Measurements from ENCODE around the gene CACUL1.
"Not testable (repeated sequence)": the region's sequence is repeated elsewhere in the genome, so short reads cannot be mapped to it uniquely, and the experiment has no call there.

CACUL1 gene

DNA sequence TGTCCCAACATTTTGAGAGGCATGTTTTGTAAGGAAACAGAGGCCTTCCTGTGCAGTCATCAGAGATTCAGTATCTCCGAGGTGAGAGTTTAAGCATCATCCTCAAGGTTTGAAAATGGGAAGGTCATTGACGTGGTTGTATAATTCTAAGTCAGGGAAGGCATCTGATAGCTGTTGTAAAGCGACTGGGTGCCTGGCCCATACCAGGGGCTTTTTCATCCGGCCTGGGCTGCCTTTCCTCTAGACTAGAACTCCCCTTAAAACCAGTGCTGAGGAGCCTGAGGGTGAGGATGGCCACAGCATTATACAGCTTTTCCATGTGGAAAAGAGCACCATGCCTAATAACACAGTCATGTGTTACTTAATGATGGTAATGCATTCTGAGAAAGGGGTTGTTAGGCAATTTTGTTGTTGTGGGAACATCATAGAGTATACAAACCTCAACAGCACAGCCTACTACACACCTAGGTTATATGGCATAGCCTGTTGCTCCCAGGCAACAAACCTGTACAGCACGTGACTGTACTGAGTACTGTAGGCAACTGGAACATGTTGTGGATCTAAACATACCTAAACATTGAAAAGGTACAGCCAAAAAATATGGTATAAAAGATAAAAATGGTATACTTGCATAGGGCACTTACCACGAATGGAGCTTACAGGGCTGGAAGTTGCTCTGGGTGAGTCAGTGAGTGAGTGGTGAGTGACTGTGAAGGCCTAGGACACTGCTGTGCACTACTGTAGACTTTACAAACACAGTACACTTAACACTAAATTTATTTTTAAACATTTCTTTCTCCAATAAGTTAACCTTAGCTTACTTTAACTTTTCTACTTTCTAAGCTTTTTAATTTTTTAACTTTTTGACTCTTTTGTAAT lies 13.5 kb upstream of the CACUL1 start:
- no peak for DNase-seq

DNA sequence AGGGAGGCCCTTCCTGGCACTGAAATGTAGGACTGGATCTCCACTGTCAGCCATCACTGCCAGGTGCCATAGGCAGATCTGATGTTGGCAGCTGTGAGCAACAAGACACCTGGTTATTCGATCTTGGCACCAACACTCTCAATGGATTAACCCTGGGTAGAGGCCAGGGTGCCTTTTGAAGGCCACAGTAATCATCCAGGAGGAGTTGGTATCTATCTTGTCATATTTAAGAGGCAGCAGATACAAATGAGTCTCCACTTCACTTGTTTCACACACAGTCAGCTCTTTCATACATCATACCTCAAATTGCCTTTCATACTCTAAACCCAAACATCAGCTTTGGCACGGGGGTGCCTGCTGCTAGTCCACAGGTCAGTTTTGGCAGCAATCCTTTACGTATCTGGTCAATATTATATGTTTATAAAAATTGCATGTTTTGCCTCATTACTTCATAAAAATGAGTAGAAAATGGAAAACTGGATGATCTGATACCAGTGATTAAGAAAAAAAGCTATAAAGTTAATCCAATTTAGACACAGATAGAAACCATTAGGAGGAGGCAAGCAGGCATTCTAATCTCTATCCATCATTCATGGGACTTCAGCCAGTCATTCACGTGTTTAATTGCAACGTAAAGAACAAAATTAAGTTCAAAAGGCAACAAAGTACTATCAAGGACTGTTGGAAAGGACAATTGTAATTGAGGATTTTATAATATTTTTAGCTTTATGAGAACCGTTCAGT lies 12.7 kb upstream of the CACUL1 start:
- no peak for DNase-seq

DNA sequence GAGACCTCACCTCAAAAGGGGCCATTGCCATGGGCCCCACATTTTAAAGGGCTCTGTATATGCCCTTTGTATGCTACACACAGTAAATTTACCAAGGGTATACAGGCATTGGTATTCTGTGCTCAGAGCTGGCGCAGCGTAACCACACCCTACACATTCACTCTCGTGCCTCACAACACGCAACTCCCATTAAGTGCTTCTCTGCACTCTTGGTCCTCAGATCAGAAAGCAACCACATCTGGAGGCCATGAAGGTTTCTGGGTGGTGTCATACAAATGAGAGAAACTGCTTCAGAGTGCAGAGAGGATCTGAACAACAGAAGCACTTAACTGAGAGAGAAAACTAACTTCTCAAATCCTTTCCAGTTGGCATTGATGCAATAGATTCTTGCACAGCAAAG lies 9.4 kb upstream of the CACUL1 start:
- no peak for DNase-seq

DNA sequence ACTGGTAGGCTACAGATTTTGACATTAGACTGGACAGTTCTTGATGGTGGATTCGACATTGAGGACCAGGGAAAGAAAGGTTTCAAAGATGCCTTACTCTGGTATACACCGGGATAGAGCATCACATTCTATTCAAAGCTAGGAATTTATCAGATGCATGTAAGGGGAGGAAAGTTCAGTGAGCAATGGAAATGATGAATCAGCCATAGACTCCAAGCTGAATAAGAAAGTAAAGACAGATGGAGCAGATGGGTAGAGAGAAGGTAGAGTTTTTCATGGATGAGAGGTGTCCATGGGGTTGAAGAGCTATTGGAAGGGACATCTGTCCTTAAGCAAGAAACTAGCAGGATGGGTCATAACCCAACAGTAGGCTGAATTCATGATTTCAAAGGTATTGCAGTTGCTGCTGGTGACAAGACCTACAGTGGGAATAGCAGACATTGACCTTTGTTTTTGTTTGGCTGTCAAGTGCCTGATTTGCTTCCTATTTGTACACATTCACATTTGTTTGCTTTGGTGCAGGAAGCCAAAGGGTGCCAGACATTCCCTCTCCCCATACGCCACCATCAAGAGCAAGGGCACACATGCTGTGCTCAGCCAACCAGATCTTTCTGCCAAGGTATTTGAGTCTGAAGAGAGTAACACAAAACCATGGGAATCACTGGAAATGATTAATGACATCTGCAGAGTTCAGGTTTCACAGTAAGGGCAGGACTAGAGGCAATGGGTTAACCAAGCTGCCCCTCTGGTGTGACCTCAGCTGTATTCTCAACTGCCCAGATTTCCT lies 8.6 kb upstream of the CACUL1 start:
- DNase-seq: no peak

DNA sequence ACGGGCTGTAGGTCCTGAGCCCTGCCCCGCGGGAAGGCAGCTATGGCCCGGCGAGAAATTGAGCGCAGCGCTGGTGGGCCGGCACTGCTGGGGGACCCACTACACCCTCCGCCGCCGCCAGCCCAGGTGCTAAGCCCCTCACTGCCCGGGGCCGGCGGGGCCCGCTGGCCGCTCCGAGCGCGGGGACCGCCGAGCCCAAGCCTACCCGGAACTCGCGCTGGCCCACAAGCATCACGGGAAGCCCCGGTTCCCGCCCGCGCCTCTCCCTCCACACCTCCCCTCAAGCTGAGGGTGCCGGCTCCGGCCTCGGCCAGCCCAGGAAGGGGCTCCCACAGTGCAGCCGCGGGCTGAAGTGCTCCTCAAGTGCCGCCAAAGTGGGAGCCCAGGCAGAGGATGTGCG lies 5.5 kb upstream of the CACUL1 start:
- DNase-seq: no peak

DNA sequence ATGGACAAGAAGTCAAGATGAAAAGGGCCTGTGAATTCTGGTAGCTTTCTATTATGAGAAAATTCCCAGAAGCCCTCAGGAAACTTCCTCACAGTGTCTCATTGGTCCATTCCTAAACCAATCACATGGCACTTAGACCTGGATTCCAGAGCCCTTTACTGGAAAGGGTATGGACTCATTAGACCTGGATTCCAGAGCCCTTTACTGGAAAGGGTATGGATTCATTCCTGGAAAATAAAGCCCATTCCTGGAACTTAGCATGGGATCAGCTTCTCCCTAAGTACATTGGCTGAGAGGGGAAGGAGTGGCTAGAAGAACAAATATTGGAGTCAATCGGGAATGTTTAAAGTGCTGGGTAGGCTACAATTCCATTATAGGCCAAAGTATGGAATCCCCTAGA lies 3.7 kb upstream of the CACUL1 start:
- DNase-seq: no peak

DNA sequence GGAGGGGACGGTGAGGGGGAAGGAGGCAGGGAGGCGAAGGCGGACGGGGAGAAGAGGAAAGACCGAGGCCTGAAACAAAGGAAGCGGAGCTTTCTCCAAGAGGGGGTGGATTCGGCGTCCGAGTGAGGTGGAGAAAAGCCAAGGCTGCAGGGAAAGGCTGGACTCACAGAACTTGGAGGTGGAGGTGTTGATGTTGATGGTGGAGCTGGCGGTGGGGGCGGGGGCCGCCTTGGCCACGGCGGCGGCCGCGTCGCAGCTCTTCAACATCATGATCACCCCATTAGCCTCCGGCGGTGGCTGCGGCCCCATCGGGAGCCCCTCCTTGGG lies 578 bp downstream of the CACUL1 start:
- peak; percentile 9 for DNase-seq

DNA sequence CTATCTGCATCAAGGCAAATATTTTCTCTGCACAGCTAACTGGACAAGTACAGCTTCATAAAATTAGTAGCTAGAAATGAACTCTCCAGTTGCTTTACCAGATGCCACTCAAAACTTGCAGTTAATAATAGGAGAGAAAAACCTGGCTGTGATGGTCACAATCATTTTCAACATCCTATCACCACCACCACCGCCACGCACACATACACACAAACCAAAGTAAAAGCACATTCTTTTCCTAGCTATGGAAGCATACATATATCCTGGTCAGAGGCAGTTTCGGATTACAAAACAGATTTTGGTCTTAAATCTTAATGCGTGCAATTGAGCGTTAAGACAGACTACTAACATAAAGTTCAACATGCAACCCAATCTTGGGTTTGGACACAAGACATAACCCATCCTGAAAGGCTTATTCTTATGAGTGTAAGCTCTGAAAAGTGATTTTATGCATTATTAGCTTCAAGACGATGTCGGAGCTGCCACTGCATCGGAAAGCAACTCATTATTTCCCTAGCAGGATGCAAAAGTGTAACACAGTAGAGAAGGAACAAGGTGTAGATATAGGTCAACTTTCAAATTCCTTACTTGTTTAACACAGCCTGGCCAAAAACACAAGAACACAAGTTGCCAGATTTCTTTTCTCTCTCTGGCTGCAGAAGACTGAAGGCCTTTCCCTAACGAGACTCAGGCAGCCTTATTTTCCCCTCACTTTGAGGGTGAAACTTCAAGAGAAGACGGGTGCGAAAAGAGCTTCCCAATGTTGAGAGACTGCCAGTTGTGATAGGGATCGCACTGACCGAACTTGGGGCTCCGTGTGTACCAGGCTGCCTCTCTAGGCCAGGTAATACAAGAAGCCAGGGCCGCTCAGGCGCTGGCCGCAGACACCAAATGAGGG lies 1.2 kb downstream of the CACUL1 start:
- DNase-seq: no peak

DNA sequence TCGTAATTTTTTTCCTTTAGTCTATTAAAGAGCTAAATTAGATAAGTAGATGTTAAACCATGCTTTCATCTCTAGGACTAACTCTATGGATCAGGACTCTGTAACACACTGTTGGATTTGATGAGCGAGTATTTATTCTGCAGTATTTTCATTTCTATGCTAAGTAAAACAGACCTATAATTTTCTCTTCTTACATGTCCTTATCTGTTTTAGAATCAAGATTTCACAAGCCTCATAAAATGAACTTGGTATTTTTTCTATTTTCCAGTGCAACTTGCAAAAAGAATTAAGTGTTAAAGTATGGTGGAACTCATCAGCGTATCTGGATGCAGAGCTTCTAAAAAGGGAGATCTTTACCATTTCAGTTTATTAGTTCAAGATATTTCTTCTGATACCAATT lies 2.4 kb downstream of the CACUL1 start:
- DNase-seq: no peak

DNA sequence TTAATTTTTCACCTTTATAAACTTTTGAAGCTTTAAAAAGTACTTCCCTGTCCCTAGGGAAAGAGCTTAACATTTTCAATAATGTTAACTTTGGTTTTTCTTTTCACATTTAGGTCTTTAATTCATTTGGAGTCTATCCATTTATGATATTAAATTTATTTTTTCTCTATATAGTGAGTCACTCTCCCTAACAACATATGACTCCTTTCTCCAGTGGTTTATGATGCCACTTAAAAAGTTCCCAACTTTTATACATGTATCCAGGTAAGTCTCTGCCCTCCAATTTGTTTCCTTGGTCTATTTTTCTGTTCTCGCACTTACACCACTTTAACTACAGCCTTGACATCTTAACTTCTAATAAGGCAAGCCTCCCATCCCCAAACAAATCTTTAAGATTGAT lies 3.5 kb downstream of the CACUL1 start:
- DNase-seq: no peak

DNA sequence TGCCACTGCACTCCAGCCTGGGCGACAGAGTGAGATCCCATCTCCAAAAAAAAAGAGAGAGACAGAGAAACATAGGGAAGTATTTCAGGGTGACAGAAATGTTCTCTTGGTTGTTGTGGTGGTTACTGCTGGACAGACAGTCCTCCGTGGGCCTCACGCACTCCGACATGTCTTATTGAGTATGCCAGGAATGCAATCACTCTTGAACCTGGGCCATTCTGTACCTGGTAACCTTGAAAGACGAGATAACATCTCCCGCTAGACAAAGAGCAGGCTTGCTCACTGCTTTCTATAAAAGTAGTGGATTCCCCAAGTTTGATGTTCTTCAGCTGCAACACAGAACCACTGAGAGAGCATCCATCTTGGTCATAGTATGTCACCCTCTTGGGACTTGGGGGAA lies 6.7 kb downstream of the CACUL1 start:
- no peak for DNase-seq

DNA sequence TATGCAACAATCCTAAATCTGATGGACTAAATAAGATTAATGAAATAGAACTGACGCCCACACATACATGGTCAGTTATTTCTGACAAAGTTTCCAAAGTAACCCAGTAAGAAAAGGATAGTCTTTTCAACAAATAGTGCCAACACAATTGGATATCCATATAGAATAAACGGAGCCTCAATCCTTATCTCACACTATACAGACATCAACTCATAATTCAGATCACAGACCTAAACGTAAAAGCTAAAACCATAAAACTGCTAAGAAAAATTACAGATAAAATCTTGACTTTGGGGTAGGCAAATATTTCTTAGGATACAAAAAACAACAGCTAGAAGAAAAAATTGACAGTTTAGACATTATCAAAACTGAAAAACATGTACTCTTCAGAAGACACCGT lies 8.5 kb downstream of the CACUL1 start:
- DNase-seq: no peak

DNA sequence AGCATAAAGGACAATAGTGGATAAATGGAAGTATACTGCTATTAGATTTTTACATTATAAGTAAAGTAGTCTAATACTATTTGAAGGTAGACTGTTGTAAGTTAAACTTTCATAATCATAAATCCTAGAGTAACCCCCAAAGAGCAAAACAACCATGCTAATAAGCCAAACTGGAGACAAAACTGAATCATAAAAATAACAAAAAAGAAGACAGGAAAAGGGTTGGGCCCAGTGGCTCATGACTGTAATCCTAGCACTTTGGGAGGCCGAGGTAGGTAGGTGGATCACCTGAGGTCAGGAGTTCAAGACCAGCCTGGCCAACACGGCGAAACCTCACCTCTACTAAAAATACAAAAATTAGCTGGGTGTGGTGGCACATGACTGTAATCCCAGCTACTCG lies 9.7 kb downstream of the CACUL1 start:
- no peak for DNase-seq

DNA sequence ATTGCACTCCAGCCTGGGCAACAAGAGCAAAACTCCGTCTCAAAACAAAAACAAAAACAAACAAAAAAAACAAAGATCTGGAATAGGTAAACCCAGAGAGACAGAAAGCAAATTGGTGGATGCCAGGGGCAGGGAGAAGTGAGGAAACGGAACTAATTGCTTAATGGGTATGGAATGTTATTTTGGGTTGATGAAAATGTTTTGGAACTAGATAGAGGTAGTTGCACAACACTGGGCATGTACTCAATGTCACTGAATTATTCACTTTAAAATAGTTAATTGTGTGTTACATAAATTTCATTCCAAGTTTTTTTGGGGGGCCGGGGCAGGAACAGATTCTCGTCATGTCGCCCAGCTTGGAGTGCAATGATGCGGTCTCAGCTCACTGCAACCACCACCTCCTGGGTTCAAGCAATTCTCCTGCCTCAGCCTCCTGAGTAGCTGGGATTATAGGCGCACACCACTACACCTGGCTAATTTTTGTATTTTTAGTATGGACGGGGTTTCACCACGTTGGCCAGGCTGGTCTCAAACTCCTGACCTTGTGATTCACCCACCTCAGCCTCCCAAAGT lies 10.3 kb downstream of the CACUL1 start:
- DNase-seq: not testable (repeated sequence)

DNA sequence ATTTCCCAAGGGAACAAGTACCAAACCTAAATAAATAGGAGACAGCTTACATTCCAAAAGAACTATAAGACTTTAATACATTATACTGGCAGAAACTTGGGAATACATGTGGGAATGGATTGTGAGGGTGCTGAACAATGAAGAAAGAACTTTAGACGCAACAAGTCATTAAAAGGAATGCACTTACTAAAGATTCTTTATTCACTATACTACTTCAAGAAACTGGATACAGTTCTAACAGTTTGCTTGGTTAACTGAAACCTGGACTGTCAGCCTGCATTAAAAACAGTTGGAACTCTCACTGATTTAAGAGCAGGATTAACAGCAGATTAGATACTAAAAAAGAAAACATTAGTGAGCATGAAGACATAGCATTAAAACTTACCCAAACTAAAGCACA lies 12.0 kb downstream of the CACUL1 start:
- DNase-seq: no peak

DNA sequence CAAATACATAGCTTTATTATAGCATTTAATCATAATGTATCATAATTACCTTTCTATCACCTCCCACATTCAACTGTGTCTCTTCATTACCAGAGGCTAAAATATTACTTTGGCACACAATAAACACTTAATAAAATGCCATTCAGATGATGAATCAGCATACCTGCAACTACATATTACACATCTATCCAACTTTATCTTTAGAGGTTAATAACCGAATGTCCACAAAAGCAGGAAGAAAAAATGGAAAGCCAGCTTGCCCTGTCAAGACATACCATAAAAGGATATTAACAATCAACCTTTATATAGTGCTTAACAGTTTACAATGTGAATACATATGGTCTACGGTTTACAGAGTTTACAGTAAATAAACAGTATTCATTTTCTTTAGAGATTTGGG lies 12.7 kb downstream of the CACUL1 start:
- no peak for DNase-seq

DNA sequence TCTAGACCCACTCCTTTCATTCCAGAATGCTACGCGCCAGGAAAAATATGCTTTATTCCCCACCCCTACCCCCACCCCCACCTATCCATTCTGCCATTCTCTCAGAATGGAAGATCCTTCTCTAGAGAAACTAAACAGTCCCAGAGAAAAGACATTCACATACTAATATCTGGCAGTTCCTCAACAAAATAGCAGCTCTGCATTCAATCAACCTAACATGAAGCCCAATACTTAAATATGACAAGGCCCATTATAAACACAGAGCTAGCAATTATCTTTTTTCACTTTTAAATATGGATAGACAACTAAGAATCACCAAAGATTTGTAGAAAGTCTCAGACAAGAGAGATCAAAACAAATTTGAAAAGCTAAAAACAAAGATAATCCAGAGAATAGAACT lies 16.4 kb downstream of the CACUL1 start:
- DNase-seq: no peak

DNA sequence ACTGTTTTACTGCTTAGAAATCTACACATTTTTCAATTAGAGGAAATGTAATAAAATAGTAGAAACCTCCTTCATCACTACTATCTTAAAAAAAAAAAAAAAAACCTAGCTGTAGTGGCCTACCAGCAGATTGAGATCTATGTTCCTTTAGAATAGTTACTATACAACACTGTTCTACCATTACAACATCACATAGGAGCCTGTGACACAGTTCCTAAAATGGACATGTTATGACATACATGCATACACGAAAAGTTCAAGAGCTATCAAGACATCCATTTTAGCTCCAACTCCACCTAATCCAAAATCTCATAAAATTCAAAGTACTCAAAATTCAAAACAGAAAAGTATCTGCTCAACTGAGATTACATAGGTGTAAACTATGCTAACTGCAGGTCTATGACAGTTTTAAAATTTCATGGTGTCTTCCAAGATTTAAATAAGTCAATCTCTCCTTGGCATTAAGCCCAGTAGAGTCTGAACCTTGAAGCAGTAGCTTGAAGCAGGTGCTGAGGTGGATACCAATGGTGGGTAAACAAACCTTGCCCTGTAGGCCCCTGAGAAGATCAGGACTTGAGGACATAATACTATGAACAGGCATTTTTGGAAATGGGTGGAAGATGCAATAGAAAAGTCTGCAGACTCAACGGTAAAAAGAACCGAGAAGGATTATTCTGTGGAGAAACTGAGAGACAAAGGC lies 17.0 kb downstream of the CACUL1 start:
- DNase-seq: no peak

DNA sequence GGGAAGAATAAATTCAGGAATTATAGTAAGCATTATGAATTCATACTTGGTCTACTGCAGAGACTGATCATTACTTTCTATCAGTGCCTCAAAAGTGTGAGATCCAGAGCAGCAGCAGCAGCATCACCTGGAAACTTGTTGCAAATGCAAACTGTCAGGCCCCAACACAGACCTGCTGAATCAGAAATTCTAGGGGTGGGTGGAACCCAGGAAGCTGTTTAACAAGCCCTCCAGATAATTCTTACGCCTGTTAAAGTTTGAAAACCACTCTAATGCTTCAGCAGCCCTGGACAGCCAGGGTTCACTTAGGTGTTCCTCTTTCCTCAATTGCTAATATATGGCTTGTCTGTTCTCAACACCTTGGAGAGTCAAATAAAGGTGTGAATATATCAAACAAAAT lies 19.5 kb downstream of the CACUL1 start:
- DNase-seq: no peak

DNA sequence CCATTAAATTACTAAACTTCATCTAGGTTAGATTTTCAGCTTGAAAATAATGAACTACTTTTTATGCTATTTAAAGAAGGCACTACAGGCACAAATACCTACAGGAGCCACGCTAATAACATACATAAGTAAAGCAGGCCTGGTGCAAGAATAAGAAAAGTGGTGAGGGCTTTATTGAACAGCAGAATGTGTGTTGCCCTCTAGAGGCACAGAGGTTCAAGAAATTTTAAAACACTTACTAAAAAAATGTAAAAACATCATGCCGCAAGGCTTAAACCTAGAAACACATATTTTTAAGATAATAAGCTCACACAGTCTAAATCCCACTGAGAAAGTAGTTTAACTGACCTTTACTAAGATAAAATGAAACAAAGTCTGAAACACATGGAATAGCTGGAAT lies 20.3 kb downstream of the CACUL1 start:
- no peak for DNase-seq
